B cell (primary cell): ENCODE results near the gene ADRA2C. TPM values are rescaled to one million over a fixed set of nuclear protein-coding genes. Genes with fewer than 3 reads are reported as not detected.

ENCODE experiments used
- ATAC-seq: fragments of 200-7000 bp; cut with Tn5 transposase; one replicate; pipeline ENCODE4 v1.10.0; 2021; ENCODE audit warnings: low read depth, mild to moderate bottlenecking, moderate number of reproducible peaks, moderate library complexity
- CTCF ChIA-PET: fragments of 350-600 bp; sonication (Branson Sonifier 250); formaldehyde crosslinking; loops from one replicate; lab custom pipeline; 2021; ENCODE audit warnings: antibody characterized with exemption, inconsistent platforms; lab: Charles Lee
- POLR2A ChIA-PET: fragments of 350-600 bp; sonication (Branson Sonifier 250); formaldehyde crosslinking; loops from one replicate; lab custom pipeline; 2021; ENCODE audit warnings: antibody characterized with exemption; lab: Charles Lee
- DNase-seq: peaks from one replicate; pipeline ENCODE4 v3.0.0; 2013
- H2AFZ ChIP-seq: 2 replicates; pipeline ENCODE4 v1.6.1; 2012; ENCODE audit warnings: mild to moderate bottlenecking, low read depth, low read length; ENCODE audit not compliant: insufficient read depth, poor library complexity, severe bottlenecking
- H3K27ac ChIP-seq, 2 donors: 1 replicate in 1 of 2; 2 replicates in 1 of 2; pipeline ENCODE4 v1.5.1; 2012 to 2013; ENCODE audit warnings: low read length in 2 of 2, mild to moderate bottlenecking in 2 of 2, moderate library complexity in 1 of 2
- H3K27me3 ChIP-seq, 4 experiments: fragments of 200-600 bp in 1 of 4; sonication (generic) in 1 of 4; replicated peaks in 1 of 4; 1 replicate in 2 of 4; 2 replicates in 2 of 4; pipeline versions ENCODE4 v1.6.1 to v1.7.0; 2013 to 2016; ENCODE audit warnings: low read length in 3 of 4, mild to moderate bottlenecking in 2 of 4, mixed read lengths in 1 of 4, moderate library complexity in 1 of 4; ENCODE audit not compliant: insufficient read depth in 4 of 4, control insufficient read depth in 3 of 4; ENCODE audit errors: control extremely low read depth in 1 of 4
- H3K36me3 ChIP-seq, 2 experiments: replicated peaks in 1 of 2; 1 replicate in 1 of 2; 2 replicates in 1 of 2; pipeline versions ENCODE4 v1.6.1 to v1.7.1; 2013; ENCODE audit warnings: low read length in 1 of 2; ENCODE audit not compliant: insufficient read depth in 2 of 2, control insufficient read depth in 1 of 2; ENCODE audit errors: control extremely low read depth in 1 of 2, extremely low read depth in 1 of 2
- H3K4me1 ChIP-seq, 2 donors: fragments of 200-600 bp in 1 of 2; sonication (generic) in 1 of 2; 1 replicate in 1 of 2; 2 replicates in 1 of 2; pipeline versions ENCODE4 v1.5.1 to v1.6.1; 2013 to 2017; ENCODE audit warnings: low read length in 2 of 2; ENCODE audit not compliant: control insufficient read depth in 2 of 2, insufficient read depth in 2 of 2
- H3K4me2 ChIP-seq: replicated peaks from 2 replicates; pipeline ENCODE3; 2012; ENCODE audit warnings: mild to moderate bottlenecking, low read depth, low read length; ENCODE audit not compliant: poor library complexity, severe bottlenecking
- H3K4me3 ChIP-seq, 5 experiments: fragments of 200-600 bp in 1 of 5; sonication (generic) in 1 of 5; 1 replicate in 3 of 5; 2 replicates in 2 of 5; pipeline versions ENCODE4 v1.5.1 to v1.7.0; 2011 to 2016; ENCODE audit warnings: low read length in 4 of 5, mild to moderate bottlenecking in 4 of 5, low read depth in 2 of 5, control low read depth in 1 of 5, moderate library complexity in 1 of 5; ENCODE audit not compliant: insufficient read depth in 1 of 5; ENCODE audit errors: control extremely low read depth in 1 of 5, extremely low read depth in 1 of 5
- H3K79me2 ChIP-seq: fragments of 200-600 bp; sonication (generic); one replicate; pipeline ENCODE4 v1.6.0; 2016; ENCODE audit warnings: low read length; ENCODE audit not compliant: control insufficient read depth, insufficient read depth
- H3K9ac ChIP-seq: fragments of 200-600 bp; sonication (generic); 2 replicates; pipeline ENCODE4 v1.6.1; 2017; ENCODE audit warnings: mild to moderate bottlenecking, low read length, moderate library complexity
- H3K9me3 ChIP-seq, 3 donors: one replicate each; pipeline versions ENCODE4 v1.6.1 to v1.7.1; 2013; ENCODE audit warnings: low read length in 2 of 3; ENCODE audit not compliant: control insufficient read depth in 2 of 3, insufficient read depth in 1 of 3; ENCODE audit errors: control extremely low read depth in 1 of 3
- H4K20me1 ChIP-seq: 2 replicates; pipeline ENCODE4 v1.6.0; 2012; ENCODE audit warnings: mild to moderate bottlenecking, low read length; ENCODE audit not compliant: insufficient read depth, control insufficient read depth, poor library complexity, severe bottlenecking
- H3K27ac Mint-ChIP-seq: one replicate; pipeline ENCODE4 v1.8.0; 2021; ENCODE audit warnings: mixed read lengths
- H3K27me3 Mint-ChIP-seq: one replicate; pipeline ENCODE4 v1.8.0; 2021; ENCODE audit warnings: mixed read lengths
- H3K4me1 Mint-ChIP-seq: one replicate; pipeline ENCODE4 v1.8.0; 2021; ENCODE audit warnings: mixed read lengths
- H3K4me3 Mint-ChIP-seq: one replicate; pipeline ENCODE4 v1.8.0; 2021; ENCODE audit warnings: mixed read lengths
- H3K9me3 Mint-ChIP-seq: one replicate; pipeline ENCODE4 v1.8.0; 2022; ENCODE audit warnings: mixed read lengths; ENCODE audit not compliant: insufficient read depth
- CTCF ChIP-seq: fragments of 200-600 bp; IDR thresholded peaks from one replicate; pipeline ENCODE4 v1.8.0; 2022; ENCODE audit warnings: antibody characterized with exemption, mild to moderate bottlenecking
- EZH2 ChIP-seq: IDR thresholded peaks from 2 replicates; pipeline ENCODE4 v1.6.1; 2012; ENCODE audit warnings: borderline replicate concordance, low read depth, mild to moderate bottlenecking, moderate library complexity, low read length; ENCODE audit not compliant: insufficient read depth, poor library complexity, severe bottlenecking
- whole genome bisulfite sequencing: methylation state at CpG from one replicate; pipeline ENCODE4 v1.1.5; 2013; ENCODE audit warnings: missing lambda C conversion rate; ENCODE audit not compliant: insufficient coverage; 5-methylcytosine and 5-hydroxymethylcytosine counted together
- intact Hi-C: fragments of 100-400 bp; cut with micrococcal nuclease; formaldehyde crosslinking; loops from one replicate; pipeline ENCODE4 v1.10.0; 2022
- polyA plus RNA-seq: library from polyadenylated mRNA; depleted of rRNA; stranded (reverse); fragments of >200 nt; gene quantifications from 2 replicates; pipeline ENCODE4 v1.2.3, GENCODE V29; 2012
- total RNA-seq, 2 donors: library from RNA; stranded (reverse); fragments of 120-200 nt in 1 of 2; gene quantifications; 1 replicate in 1 of 2; 2 replicates in 1 of 2; pipeline versions ENCODE4 v1.2.3 to v1.2.4, GENCODE V29; 2013 to 2022

ADRA2C gene
- total and polyA plus RNA-seq, 2 donors (not counting 1 experiment from before 2014, with no cell fraction given) = not detected

GRCh38 chr4:3775005-3775404 lies 8.8 kb downstream of the ADRA2C start:
- POLR2A ChIA-PET = no interaction called here
- no peak for TF ChIP-seq CTCF
- no peak for TF ChIP-seq EZH2
- Mint-ChIP-seq H3K9me3 (no peaks in the 10 kb centered on the region), H3K4me1 (no peaks in the 10 kb centered on the region), H3K27me3 (peaks cover 12% of the 10 kb centered on the region), H3K27ac (no peak overlapping the region), H3K4me3 (no peak overlapping the region)
- no peaks in the 10 kb centered on the region for H3K36me3 ChIP-seq
- intact Hi-C loops = no loop called here
- no peak overlapping the region for H3K9ac ChIP-seq
- no peak overlapping the region for H3K4me3 ChIP-seq
- no peaks in the 10 kb centered on the region for H4K20me1 ChIP-seq
- 74% methylated on average over 15 of the region's 16 CpGs for WGBS
- no peak overlapping the region for H2AFZ ChIP-seq
- CTCF ChIA-PET = no interaction called here
- ATAC-seq (no peak), DNase-seq (no peak)
- H3K9me3 ChIP-seq = peaks cover 0 to 7% (median 0%) of the 10 kb centered on the region in 3 donors
- H3K79me2 ChIP-seq = no peaks in the 10 kb centered on the region
- no peaks in the 10 kb centered on the region for H3K4me1 ChIP-seq
- no peaks in the 10 kb centered on the region for H3K27me3 ChIP-seq
- H3K4me2 ChIP-seq = no peak overlapping the region
- H3K27ac ChIP-seq = no peak overlapping the region

- no peak overlapping the region for H3K9ac ChIP-seq
- 43% methylated on average over 2 of the region's 4 CpGs for WGBS
- no peak overlapping the region for H2AFZ ChIP-seq
- ATAC-seq (no peak), DNase-seq (no peak)
- Mint-ChIP-seq H3K27ac (no peak overlapping the region), H3K4me1 (no peaks in the 10 kb centered on the region), H3K9me3 (no peaks in the 10 kb centered on the region), H3K27me3 (peaks cover 6% of the 10 kb centered on the region), H3K4me3 (no peak overlapping the region)
- H3K79me2 ChIP-seq = no peaks in the 10 kb centered on the region
- H3K4me2 ChIP-seq = no peak overlapping the region
- no peaks in the 10 kb centered on the region for H4K20me1 ChIP-seq
- ChIA-PET CTCF (no interaction called here), POLR2A (no interaction called here)
- no peak overlapping the region for H3K27ac ChIP-seq
- intact Hi-C loops = no loop called here
- TF ChIP-seq CTCF (no peak), EZH2 (no peak)
- no peaks in the 10 kb centered on the region for H3K4me1 ChIP-seq
- H3K36me3 ChIP-seq = no peaks in the 10 kb centered on the region
- peaks cover 0 to 10% (median 0%) of the 10 kb centered on the region in 3 donors for H3K9me3 ChIP-seq
- no peak overlapping the region for H3K4me3 ChIP-seq
- H3K27me3 ChIP-seq = no peaks in the 10 kb centered on the region
Observed at GRCh38 chr4:3775576-3775975, 9.4 kb downstream of the ADRA2C start.
